OCI-M2 (cell line): Measurements from ENCODE around the gene CCL27.

Experiments used
- DNase-seq: peaks from one replicate; lab custom pipeline; 2025; ENCODE audit not compliant: unreplicated experiment; lab: John Stamatoyannopoulos, UW

Gene CCL27

DNA sequence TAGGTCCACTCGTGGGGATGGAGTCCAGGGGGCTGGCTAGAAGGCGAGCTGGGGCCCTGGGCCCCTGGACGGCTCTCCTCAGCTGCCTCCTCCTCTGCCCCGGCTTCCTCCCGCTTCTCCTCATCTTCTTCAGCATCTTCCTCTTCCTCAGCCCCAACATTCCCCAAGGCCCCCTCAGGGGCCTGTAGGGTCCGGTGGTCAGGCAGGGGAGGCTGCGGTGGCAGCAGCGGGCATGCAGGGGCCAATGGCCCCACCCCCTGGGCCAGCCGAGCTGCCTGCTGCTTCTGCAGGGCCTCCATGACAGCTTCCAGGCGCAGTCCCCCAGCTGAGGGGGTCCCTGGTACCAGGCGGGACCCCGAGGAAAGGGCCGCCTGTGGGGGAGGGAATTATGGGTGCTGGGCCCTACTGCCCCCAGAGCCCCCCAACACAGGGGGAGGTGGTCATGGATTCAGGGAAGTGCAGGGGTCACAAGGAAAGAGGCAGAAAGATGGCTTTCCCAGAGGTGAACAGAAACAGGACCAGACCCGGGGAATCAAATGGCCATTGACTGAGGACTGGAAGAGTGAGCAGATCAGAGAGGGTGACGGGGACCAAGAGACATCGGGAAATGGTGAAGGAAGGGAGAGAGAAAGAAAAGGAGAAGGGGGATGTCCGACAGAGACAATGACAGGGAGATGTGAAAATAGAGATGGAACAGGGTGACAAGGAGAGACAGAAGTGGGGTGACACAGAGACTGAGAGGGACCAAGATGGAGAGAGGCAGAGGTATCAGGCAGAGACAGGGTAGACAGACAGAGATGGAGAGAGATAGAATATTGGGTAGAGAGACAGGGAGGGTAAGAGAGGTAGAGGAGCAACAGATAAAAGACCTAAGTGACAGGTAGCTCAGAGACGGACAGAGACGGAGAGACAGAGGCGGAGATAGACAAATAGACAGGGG, 34.5 kb downstream of the CCL27 start:
- DNase-seq, result no peak

DNA sequence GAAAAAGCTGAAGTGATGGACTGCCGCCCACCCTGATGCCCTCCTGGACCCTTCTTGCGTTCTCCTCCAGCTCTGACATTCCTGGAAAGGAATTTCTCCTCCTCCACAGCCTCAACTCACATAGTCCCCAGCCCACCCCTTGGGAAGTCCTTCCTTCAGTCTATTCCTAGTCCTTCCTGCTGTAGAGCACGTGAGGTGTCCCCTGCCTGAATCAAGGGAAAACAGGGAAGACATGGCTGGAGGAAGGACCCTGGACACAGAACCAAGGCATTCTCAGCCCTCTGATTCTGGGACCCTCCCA, 37.3 kb downstream of the CCL27 start:
- no peak for DNase-seq

DNA sequence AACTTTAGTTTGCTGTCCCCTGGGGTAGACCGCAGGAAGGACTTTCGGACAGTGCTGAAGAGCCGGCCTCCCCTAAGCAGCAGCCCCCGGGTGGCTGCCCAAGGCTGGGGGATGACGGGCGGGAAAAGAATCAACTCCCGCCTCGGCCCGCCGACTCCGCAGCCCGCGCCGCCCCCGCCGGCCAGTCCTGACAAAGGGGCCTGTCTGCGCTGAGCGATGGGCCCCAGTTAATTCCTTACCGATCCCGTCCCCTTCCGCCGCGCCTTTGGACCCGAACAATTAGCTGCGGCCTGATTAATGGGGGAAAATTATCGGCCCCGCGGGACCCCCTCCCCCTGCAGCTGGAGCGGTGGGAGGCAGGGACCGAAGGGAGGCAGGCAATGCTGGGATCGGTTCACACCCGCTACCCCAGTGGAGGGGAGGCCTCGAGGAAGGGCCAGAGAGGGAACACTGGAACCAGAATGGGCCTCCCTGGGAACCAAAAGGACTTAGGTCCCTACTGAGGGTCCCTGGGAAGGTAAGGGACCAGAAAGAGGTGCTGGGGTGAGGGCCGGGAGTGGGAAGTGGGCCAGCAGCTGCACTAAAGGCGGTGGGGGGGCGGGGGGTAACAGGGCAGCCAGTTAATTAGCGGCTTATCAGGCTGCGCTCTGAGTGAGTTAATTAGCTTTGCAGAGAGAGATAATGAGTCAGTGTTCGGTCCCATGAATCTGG, 37.8 kb downstream of the CCL27 start:
- no peak for DNase-seq

DNA sequence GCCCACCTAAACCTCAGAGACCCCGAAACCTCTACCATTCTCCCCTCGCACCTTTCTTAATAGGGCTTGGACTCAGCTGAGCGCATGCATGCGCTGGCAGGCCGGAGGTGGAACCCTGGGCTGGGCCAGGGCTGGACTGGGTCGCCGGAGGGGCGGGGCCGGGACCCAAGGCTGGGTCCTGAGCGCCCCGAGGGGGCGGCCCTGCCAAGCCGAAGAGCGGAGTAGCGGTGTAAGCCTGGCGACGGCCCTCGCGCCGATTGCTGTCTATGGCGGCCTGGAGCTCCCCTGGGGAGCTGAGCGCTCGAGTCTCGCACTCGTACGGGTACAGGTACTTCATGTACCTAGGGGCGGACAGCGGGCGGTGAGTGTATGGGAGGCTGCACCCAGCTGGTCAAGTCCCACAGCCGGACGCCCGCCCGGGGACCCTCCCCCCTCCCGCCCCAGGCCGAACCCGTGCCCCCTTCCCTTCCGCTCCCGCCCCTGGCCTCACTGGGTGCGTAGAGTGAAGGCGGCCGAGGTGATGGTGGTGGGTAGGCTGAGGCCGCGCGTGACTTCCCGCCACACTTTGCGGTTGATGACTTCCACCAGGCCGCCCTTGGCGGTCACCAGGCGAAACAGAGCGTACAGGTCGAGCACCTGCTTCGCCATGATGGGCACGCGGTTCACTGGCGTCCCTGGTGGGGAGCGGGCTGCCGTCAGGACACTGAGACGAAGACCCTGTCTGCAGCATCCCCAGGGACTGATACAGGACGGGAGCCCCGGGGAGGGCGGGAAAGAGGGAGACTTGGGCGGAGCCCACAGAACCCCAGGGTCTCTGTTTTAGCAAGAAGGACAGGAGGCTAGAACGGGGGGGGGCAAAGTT, 38.9 kb downstream of the CCL27 start:
- DNase-seq, result no peak

DNA sequence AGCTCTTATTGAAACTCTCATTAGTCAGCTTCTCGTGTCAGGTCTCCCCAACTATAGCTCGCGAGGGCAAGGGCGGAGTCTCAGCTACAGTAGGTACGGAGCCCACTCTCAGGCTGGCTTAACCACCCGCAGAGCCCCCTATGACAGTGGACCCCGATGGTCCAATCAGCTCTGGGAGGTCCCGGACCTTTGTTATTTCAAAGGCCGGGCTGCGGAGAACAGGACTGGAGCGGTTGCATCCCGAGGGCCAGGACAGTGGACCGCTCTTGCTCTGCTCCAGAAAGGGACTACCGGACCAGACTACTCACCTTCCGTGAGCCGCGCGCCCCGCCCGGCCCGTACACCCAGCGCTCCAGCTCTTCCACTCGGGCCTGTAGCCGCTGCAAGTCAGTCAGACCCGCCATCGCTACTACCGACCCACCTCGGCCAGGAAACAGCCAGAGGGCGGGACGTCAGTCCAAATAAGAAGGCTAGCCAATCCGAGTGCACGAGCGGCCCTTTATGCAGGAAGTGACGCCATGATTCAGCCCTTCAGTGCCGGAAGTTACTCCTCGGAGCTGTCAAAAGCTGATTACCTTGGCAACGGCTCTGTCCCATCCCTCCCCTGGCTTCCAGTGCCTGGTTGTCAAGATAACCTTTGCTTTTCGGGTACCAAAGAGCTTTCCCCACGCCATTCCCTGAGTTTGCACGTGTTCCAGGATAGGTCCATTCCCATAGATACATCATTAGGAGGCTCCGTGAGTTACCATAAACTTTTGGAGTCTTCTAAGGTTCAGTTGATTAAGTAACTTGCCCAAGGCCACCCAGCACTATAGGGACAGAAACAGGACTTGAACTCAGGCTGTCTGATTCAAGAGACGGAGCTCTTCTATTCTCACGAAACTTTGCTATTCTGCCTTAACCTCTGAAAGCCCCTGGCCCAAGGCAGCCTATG, 42.1 kb downstream of the CCL27 start, which contains the start of gene DCTN3:
TSS of gene DCTN3 (minus strand) at position 435 of the 934 bp plus-strand sequence. CDS start at position 404, 31 bp downstream.
- DNase-seq, result peak; percentile 86

DNA sequence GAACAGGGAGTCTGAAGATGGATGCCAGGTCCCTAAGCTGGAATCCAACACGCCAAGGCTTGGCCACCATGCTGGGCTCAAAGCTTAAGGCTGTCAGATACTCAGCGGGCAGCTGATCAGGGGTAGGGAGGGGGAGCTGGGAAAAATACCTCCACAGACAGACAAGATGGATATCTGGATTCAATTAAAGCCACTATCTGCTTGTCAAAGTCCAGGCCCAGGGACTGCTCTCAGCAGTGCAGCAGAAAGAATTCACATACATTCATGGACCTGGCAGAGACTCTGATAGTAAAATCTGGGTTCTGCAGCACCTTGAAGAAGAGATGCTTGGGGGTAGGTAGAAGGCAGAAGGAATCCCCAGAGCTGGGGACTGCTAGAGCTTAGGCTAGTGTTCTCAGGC, 47.3 kb downstream of the CCL27 start:
- no peak for DNase-seq

DNA sequence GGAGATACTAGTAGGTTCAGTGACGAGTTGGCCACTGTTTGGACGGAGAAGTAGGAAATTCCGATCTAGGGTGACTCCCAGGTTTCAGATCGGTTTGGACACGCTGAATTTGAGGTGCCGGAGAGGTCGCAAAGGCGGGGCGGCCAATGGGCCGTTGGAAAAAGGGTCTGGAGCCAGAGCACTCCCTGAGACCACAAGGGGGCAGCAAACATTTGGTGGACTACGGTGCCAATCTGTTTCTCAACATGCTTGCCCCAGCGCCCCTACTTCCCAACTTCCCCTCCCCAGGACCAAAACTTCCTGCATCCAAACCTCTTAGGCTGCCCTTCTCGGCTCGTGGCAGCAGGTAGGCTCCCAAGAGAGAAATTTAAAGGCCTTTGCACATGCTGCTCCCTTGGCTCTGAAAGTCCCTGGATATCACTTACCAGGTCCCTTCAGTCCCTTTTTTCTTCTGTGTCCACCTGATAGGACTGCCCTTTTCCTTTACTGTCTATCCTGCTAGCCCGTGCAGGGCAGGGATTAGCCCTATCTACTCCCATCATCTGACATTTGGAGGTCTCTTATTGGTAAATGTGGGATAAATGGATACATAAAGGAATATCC, 49.6 kb downstream of the CCL27 start:
- no peak for DNase-seq
